Spleen (tissue), 7 donors: ENCODE data around the gene TMEM97.

Experiments used
- CTCF ChIP-seq, 11 experiments: fragments of 200-600 bp in 7 of 11; fragments of 450-650 bp in 4 of 11; sonication (generic) in 4 of 11; IDR thresholded peaks in 8 of 11; conservative IDR thresholded peaks in 3 of 11; 1 replicate in 7 of 11; 2 replicates in 4 of 11; pipeline versions ENCODE4 v1.4.0 to v1.8.0; 2016 to 2021; ENCODE audit warnings: antibody characterized with exemption in 11 of 11, inconsistent platforms in 4 of 11, mild to moderate bottlenecking in 1 of 11
- POLR2AphosphoS5 ChIP-seq, 3 donors: sonication (generic); formaldehyde crosslinking; IDR thresholded peaks; one replicate each; pipeline ENCODE4 v1.5.1; 2017; ENCODE audit warnings: antibody characterized with exemption in 3 of 3
- donor health status: DM: no; HTN: no; CAD: no; lungs with moderate emphysema.
- donor health status: DM: no; HTN: no; CAD: no.
- donor health status: DM: no; HTN: no; CAD: no.

GRCh38 chr17:28345419-28346198, 26.6 kb downstream of the TMEM97 start:
- no peak for TF ChIP-seq CTCF (IDR thresholded peaks at IDR 0.05 in 8 of 11, conservative IDR thresholded peaks at IDR 0.05 in 3 of 11)
- peak; percentile 60 to 78 (median 69) for TF ChIP-seq POLR2AphosphoS5 (IDR thresholded peaks at IDR 0.05)
